ENCODE measurements around the gene MSMP.

DNA sequence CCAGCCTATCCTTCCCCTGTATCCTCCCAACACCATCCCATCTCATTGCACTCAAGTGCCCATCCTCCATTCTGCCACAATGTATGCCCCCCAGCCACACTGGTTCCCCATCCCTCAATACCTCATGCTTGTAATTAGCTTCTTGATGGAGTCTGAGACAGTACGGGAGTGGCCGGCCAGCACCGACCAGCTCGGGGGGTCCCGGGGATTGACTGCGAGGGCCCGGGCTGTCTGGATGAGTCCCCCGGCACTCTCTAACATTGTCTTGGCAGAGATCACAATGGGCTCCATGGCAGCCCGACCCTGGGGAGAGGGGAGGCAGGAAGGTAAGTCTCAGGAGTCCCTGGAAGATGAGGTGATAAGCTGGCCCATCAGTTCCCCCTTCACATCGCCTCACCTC is 47.1 kb downstream of the MSMP start:
- TF ChIP-seq EP300 (IDR thresholded peaks at IDR 0.05; ENCODE audit: low read length) (no peak), ZNF384 (IDR thresholded peaks at IDR 0.05; ENCODE audit: low read depth, low read length) (no peak)
- TF ChIP-seq, protein P1, sequence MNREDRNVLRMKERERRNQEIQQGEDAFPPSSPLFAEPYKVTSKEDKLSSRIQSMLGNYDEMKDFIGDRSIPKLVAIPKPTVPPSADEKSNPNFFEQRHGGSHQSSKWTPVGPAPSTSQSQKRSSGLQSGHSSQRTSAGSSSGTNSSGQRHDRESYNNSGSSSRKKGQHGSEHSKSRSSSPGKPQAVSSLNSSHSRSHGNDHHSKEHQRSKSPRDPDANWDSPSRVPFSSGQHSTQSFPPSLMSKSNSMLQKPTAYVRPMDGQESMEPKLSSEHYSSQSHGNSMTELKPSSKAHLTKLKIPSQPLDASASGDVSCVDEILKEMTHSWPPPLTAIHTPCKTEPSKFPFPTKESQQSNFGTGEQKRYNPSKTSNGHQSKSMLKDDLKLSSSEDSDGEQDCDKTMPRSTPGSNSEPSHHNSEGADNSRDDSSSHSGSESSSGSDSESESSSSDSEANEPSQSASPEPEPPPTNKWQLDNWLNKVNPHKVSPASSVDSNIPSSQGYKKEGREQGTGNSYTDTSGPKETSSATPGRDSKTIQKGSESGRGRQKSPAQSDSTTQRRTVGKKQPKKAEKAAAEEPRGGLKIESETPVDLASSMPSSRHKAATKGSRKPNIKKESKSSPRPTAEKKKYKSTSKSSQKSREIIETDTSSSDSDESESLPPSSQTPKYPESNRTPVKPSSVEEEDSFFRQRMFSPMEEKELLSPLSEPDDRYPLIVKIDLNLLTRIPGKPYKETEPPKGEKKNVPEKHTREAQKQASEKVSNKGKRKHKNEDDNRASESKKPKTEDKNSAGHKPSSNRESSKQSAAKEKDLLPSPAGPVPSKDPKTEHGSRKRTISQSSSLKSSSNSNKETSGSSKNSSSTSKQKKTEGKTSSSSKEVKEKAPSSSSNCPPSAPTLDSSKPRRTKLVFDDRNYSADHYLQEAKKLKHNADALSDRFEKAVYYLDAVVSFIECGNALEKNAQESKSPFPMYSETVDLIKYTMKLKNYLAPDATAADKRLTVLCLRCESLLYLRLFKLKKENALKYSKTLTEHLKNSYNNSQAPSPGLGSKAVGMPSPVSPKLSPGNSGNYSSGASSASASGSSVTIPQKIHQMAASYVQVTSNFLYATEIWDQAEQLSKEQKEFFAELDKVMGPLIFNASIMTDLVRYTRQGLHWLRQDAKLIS (CRISPR knock-in tag; IDR thresholded peaks at IDR 0.05): no peak
- TF ChIP-seq, protein P2, sequence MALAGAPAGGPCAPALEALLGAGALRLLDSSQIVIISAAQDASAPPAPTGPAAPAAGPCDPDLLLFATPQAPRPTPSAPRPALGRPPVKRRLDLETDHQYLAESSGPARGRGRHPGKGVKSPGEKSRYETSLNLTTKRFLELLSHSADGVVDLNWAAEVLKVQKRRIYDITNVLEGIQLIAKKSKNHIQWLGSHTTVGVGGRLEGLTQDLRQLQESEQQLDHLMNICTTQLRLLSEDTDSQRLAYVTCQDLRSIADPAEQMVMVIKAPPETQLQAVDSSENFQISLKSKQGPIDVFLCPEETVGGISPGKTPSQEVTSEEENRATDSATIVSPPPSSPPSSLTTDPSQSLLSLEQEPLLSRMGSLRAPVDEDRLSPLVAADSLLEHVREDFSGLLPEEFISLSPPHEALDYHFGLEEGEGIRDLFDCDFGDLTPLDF (CRISPR knock-in tag; IDR thresholded peaks at IDR 0.05): no peak
- TF ChIP-seq, protein P3, sequence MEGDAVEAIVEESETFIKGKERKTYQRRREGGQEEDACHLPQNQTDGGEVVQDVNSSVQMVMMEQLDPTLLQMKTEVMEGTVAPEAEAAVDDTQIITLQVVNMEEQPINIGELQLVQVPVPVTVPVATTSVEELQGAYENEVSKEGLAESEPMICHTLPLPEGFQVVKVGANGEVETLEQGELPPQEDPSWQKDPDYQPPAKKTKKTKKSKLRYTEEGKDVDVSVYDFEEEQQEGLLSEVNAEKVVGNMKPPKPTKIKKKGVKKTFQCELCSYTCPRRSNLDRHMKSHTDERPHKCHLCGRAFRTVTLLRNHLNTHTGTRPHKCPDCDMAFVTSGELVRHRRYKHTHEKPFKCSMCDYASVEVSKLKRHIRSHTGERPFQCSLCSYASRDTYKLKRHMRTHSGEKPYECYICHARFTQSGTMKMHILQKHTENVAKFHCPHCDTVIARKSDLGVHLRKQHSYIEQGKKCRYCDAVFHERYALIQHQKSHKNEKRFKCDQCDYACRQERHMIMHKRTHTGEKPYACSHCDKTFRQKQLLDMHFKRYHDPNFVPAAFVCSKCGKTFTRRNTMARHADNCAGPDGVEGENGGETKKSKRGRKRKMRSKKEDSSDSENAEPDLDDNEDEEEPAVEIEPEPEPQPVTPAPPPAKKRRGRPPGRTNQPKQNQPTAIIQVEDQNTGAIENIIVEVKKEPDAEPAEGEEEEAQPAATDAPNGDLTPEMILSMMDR (IDR thresholded peaks at IDR 0.05 in 2 of 3, conservative IDR thresholded peaks at IDR 0.05 in 1 of 3; ENCODE audit: insufficient read depth in 2 of 3, low read depth in 1 of 3, low read length in 3 of 3): no peak

Data from K562 (cell line).